ENCODE measurements around the gene GANAB. TPM values are rescaled to one million over a fixed set of nuclear protein-coding genes. Genes with fewer than 3 reads are reported as not detected.
A peak's percentile ranks its signal among the peaks of the same experiment; 100 is the strongest.

The GANAB gene
- total RNA-seq, 1 experiment from 2014 or later = 364 TPM

DNA sequence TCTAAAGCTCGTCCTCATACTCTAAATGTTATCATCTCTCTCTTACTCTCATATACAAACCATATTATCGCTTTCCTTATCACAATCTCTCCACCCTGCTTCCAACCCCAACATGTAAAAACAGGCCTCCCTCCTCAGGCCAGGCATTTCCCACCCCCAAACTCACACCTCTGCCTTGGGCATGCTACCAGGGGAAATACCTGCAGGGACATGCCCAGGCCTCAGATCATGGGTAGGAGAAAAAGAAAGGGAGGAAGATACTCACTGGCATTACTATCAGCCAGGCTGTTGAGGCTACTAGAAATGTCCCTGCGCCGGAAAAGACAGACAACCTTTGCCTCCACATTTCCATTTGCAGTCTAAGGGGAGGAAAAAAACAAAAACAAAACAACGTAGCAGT is 46.5 kb downstream of the GANAB start:
- Mint-ChIP-seq H3K27me3 (ENCODE audit: insufficient read depth, unreplicated experiment) (no peaks in the 10 kb centered on the region), H3K4me1 (ENCODE audit: insufficient read depth, unreplicated experiment) (peaks cover 38% of the 10 kb centered on the region), H3K36me3 (ENCODE audit: insufficient read depth, unreplicated experiment) (peaks cover 71% of the 10 kb centered on the region), H3K9me3 (ENCODE audit: unreplicated experiment) (no peaks in the 10 kb centered on the region), H3K4me3 (ENCODE audit: unreplicated experiment) (peak overlapping the region; percentile 86), H3K27ac (ENCODE audit: low read depth, unreplicated experiment) (peak overlapping the region; percentile 96)
- TF ChIP-seq, protein P1, sequence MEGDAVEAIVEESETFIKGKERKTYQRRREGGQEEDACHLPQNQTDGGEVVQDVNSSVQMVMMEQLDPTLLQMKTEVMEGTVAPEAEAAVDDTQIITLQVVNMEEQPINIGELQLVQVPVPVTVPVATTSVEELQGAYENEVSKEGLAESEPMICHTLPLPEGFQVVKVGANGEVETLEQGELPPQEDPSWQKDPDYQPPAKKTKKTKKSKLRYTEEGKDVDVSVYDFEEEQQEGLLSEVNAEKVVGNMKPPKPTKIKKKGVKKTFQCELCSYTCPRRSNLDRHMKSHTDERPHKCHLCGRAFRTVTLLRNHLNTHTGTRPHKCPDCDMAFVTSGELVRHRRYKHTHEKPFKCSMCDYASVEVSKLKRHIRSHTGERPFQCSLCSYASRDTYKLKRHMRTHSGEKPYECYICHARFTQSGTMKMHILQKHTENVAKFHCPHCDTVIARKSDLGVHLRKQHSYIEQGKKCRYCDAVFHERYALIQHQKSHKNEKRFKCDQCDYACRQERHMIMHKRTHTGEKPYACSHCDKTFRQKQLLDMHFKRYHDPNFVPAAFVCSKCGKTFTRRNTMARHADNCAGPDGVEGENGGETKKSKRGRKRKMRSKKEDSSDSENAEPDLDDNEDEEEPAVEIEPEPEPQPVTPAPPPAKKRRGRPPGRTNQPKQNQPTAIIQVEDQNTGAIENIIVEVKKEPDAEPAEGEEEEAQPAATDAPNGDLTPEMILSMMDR (IDR thresholded peaks at IDR 0.05; ENCODE audit: unreplicated experiment) = no peak
- intact Hi-C loops (cut with micrococcal nuclease) = no loop called here
- ChIA-PET POLR2A (interaction anchor here (0.6 to 5.2 kb wide), 30 partner anchors 9 to 1896 kb away, joined by 3 to 152 read pairs (median 6); partner anchors contain the start of genes AHNAK, B3GAT3, C11orf98 and CSKMT), CTCF (interaction anchor here (0.6 to 1.5 kb wide), 7 partner anchors 12 to 262 kb away, joined by 3 to 4 read pairs (median 3); partner anchors contain the start of genes EML3, GANAB and ROM1)
- BruUV-seq (replicated peaks) = TSS peak; percentile 39
- DNase-seq (ENCODE audit: unreplicated experiment) = peak; percentile 82

DNA sequence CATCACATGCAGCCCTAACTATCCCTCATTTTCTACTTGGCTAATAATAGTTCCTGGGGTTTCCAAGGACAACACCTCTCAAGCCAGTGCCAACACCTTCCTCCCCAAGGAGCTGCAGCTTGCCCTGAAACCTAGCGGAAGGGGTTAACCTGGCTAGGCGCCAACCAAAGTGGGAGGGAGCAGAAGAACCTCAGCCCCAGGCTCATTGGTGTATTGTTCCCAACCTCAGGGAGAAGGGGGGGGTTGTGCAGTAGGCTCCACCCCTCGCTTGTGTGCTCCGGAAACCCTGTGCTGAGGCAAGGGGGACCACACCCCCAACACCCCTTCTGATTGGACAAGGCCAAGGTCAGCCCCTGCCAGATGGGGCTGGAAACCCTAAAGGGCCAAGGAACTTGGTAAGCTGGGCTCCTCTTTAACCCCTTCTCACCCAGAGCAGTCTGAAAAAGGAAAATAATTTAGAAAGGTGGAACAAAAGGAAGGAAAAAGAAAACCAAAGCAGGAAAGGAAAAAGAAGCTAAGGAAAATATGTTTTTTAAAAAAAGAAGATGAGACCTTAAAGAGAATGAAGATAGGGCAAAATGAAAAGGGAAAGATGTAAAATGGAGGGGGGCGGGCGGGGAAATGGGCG is 47.2 kb downstream of the GANAB start:
- CTCF ChIA-PET = interaction anchor here (0.6 to 1.4 kb wide), 3 partner anchors 14 to 263 kb away, joined by 3 to 4 read pairs (median 3); partner anchors contain the start of genes EML3 and ROM1
- Mint-ChIP-seq H3K27ac (ENCODE audit: low read depth, unreplicated experiment) (peak overlapping the region; percentile 96), H3K27me3 (ENCODE audit: insufficient read depth, unreplicated experiment) (no peaks in the 10 kb centered on the region), H3K4me1 (ENCODE audit: insufficient read depth, unreplicated experiment) (peaks cover 38% of the 10 kb centered on the region), H3K9me3 (ENCODE audit: unreplicated experiment) (no peaks in the 10 kb centered on the region), H3K36me3 (ENCODE audit: insufficient read depth, unreplicated experiment) (peaks cover 77% of the 10 kb centered on the region), H3K4me3 (ENCODE audit: unreplicated experiment) (peak overlapping the region; percentile 86)
- POLR2A ChIA-PET = interaction anchor here (0.6 to 5.2 kb wide), 33 partner anchors 8 to 1896 kb away, joined by 3 to 152 read pairs (median 5); partner anchors contain the start of genes AHNAK, B3GAT3, C11orf98 and CSKMT
- intact Hi-C loops (cut with micrococcal nuclease) = no loop called here
- no TSS peak for BruUV-seq (replicated peaks)
- TF ChIP-seq, protein P1 (IDR thresholded peaks at IDR 0.05; ENCODE audit: unreplicated experiment) = no peak
- peak; percentile 98 for DNase-seq (ENCODE audit: unreplicated experiment)

DNA sequence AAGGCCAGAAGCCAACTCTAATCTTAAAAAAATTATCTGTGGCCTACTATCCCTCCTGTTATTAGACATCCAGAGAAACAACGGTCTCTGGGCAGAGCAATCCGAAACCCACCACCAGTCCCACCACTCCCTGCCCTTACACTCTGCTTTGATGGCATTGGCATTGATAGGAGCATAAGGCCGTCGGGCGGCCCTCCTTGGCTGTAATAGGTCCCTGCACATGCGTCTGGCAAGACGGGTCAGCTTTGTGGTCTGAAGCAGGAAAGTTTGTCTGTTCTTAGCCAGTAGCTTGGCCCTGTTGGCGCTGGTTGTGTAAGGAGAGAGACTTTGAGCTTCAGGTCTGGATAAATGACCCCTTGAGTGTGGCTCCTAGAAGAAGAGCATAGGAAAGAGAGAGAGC is 51.3 kb downstream of the GANAB start:
- Mint-ChIP-seq H3K27me3 (ENCODE audit: insufficient read depth, unreplicated experiment) (no peaks in the 10 kb centered on the region), H3K4me3 (ENCODE audit: unreplicated experiment) (no peak overlapping the region), H3K9me3 (ENCODE audit: unreplicated experiment) (no peaks in the 10 kb centered on the region), H3K36me3 (ENCODE audit: insufficient read depth, unreplicated experiment) (peaks cover 90% of the 10 kb centered on the region), H3K4me1 (ENCODE audit: insufficient read depth, unreplicated experiment) (peaks cover 38% of the 10 kb centered on the region), H3K27ac (ENCODE audit: low read depth, unreplicated experiment) (no peak overlapping the region)
- TF ChIP-seq, protein P1 (IDR thresholded peaks at IDR 0.05; ENCODE audit: unreplicated experiment) = no peak
- BruUV-seq (replicated peaks) = no TSS peak
- no peak for DNase-seq (ENCODE audit: unreplicated experiment)
- CTCF ChIA-PET = interaction anchor here (0.6 to 1.1 kb wide), 3 partner anchors 57 to 98 kb away, joined by 3 to 4 read pairs (median 3); partner anchors contain the start of gene C11orf98
- POLR2A ChIA-PET = interaction anchor here (0.6 to 6.6 kb wide), 7 partner anchors 17 to 353 kb away, joined by 3 to 164 read pairs (median 3); partner anchors contain the start of genes EEF1G, EML3, LBHD1 and ROM1
- intact Hi-C loops (cut with micrococcal nuclease) = no loop called here

DNA sequence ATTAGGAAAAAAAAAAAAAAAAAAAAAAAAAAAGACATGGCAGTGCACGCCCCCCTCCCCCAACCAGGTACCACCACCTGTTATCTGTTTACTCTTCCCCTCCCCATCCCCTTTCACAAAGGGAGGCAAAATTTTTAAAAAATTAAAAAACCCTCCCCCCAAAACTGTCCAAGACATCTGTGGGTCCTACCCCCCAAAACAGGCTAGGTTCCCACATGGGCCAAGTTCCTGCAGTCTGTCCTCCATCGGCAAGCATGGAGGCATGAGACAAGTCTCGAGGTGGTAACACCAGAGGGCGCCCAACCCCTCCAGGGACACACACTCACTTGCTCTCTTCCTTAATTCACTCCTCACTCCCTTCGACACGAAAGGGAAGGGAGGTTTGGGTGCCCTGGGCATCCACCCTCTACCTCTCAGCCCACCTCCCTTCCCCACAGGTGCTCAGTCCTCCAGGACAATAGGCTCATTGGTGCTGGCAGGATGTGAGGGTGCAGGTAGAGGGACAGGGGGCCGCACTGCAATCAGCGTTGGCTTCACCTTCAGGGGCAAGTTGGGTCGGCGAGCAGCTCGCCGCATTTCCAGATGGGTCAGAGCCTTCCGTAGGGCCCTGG is 52.9 kb downstream of the GANAB start:
- Mint-ChIP-seq H3K36me3 (ENCODE audit: insufficient read depth, unreplicated experiment) (peaks cover 84% of the 10 kb centered on the region), H3K4me3 (ENCODE audit: unreplicated experiment) (no peak overlapping the region), H3K9me3 (ENCODE audit: unreplicated experiment) (no peaks in the 10 kb centered on the region), H3K27me3 (ENCODE audit: insufficient read depth, unreplicated experiment) (no peaks in the 10 kb centered on the region), H3K27ac (ENCODE audit: low read depth, unreplicated experiment) (peak overlapping the region; percentile 27), H3K4me1 (ENCODE audit: insufficient read depth, unreplicated experiment) (peaks cover 23% of the 10 kb centered on the region)
- peak; percentile 87 for DNase-seq (ENCODE audit: unreplicated experiment)
- ChIA-PET CTCF (interaction anchor here (0.5 to 3.9 kb wide), 20 partner anchors 11 to 291 kb away, joined by 3 to 39 read pairs (median 3); partner anchors contain the start of genes B3GAT3, C11orf98, CSKMT and EML3), POLR2A (interaction anchor here (0.7 to 6.6 kb wide), 15 partner anchors 8 to 622 kb away, joined by 3 to 164 read pairs (median 35); partner anchors contain the start of genes AHNAK, B3GAT3, C11orf98 and CSKMT)
- intact Hi-C loops (cut with micrococcal nuclease) = loop anchor here (2.0 to 5.0 kb wide), 2 partner anchors 19 to 79 kb away; partner anchors contain the start of genes EML3, LBHD1, ROM1 and UQCC3
- TF ChIP-seq, protein P1 (IDR thresholded peaks at IDR 0.05; ENCODE audit: unreplicated experiment) = peak; percentile 55
- BruUV-seq (replicated peaks) = no TSS peak
